Measurements from ENCODE around the gene PCDHGC4. TPM values are rescaled to one million over a fixed set of nuclear protein-coding genes. Genes with fewer than 3 reads are reported as not detected.

Gene PCDHGC4
- total and polyA plus RNA-seq, 2 of the 13 experiments (the other 11 are each of a cell fraction or from before 2014, with no cell fraction given) = 0.07 TPM; not detected in 1

DNA sequence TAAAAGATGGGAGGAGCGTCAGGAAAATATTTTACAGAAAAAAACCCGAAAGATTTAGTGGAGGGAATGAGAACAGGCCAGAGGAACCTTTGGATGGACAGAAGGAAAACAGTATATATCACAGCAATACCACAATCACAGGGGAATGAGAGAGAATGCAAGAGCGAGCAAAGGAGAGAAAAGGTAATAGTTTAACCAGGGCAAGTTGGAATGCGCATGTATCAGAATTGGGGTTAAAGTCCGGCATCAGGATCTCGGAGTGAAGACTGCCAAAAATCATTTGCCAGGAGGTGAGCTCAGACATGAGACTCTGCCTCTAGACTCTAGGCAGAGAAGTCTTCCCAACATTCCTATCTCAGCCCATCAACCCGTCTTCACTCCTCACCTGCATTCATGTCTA is 40.8 kb downstream of the PCDHGC4 start:
- H3K36me3 ChIP-seq (replicated peaks in 1 of 2; ENCODE audit: control insufficient read depth in 1 of 2, insufficient read depth in 2 of 2, low read length in 2 of 2) = peaks cover 35 to 78% of the 10 kb centered on the region in 2 experiments
- no peak overlapping the region for H3K9ac ChIP-seq (ENCODE audit: insufficient read depth, low read depth, low read length)
- H3K27ac ChIP-seq (ENCODE audit: extremely low read length, insufficient read depth, low read length) = peak overlapping the region; percentile 27
- WGBS (ENCODE audit: low lambda C conversion rate) = 69% methylated on average over 7 of the region's 7 CpGs
- H3K79me2 ChIP-seq (ENCODE audit: insufficient read depth, low read length) = no peaks in the 10 kb centered on the region
- no peak for FAIRE-seq
- ChIA-PET CTCF (ENCODE audit: low intra/inter-chr PET ratio, low total read pairs) (interaction anchor here (0.7 to 2.2 kb wide), 7 partner anchors 14 to 303 kb away, joined by 4 to 13 read pairs (median 6); partner anchors contain the start of genes PCDHB14, PCDHGA11 and PCDHGB4), POLR2A (interaction anchor here (0.6 kb wide), 1 partner anchor 496 kb away, joined by 3 read pairs; no protein-coding TSS in a partner anchor)
- DNase-seq (ENCODE audit: low spot score) = peak; percentile 13
- no peaks in the 10 kb centered on the region for H3K27me3 ChIP-seq (ENCODE audit: control insufficient read depth in 1 of 2, insufficient read depth in 2 of 2, low read length in 2 of 2)
- ATAC-seq = peak; percentile 9; the same call in 2 of the 3 replicates
- H2AFZ ChIP-seq (ENCODE audit: low read length) = no peak overlapping the region
- no peak overlapping the region for H3K4me3 ChIP-seq (replicated peaks in 1 of 3; ENCODE audit: insufficient read depth in 1 of 3, low read depth in 2 of 3, low read length in 3 of 3)
- in situ Hi-C loops (cut with HindIII; ENCODE audit: extremely low pct_ligation_motif_present, low pct_unique_long_range_greater_than_20kb) (loop anchor here (10.0 kb wide), 1 partner anchor 171 kb away; the partner anchor contains the start of genes PCDHGA4, PCDHGB1 and PCDHGB2), intact Hi-C loops (cut with micrococcal nuclease; ENCODE audit: unreplicated experiment) (loop anchor here (1.0 to 10.0 kb wide), 2 partner anchors 108 to 171 kb away; partner anchors contain the start of genes PCDHGA4, PCDHGB1, PCDHGB2 and PCDHGB7)
- TF ChIP-seq HDAC2 (CRISPR knock-in tag; IDR thresholded peaks at IDR 0.05) (no peak), ZNF782 (CRISPR knock-in tag; IDR thresholded peaks at IDR 0.05; ENCODE audit: borderline replicate concordance) (no peak), KAT8 (CRISPR knock-in tag; IDR thresholded peaks at IDR 0.05) (no peak), ZFX (CRISPR knock-in tag; IDR thresholded peaks at IDR 0.05; ENCODE audit: low read depth) (no peak), SCMH1 (CRISPR knock-in tag; IDR thresholded peaks at IDR 0.05; ENCODE audit: borderline replicate concordance) (no peak), STAG1 (CRISPR knock-in tag; IDR thresholded peaks at IDR 0.05) (no peak), ZNF333 (CRISPR knock-in tag; IDR thresholded peaks at IDR 0.05; ENCODE audit: borderline replicate concordance) (no peak)
- TF ChIP-seq, protein P1, sequence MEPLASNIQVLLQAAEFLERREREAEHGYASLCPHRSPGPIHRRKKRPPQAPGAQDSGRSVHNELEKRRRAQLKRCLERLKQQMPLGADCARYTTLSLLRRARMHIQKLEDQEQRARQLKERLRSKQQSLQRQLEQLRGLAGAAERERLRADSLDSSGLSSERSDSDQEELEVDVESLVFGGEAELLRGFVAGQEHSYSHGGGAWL (CRISPR knock-in tag; IDR thresholded peaks at IDR 0.05) = no peak
- TF ChIP-seq, protein P2, sequence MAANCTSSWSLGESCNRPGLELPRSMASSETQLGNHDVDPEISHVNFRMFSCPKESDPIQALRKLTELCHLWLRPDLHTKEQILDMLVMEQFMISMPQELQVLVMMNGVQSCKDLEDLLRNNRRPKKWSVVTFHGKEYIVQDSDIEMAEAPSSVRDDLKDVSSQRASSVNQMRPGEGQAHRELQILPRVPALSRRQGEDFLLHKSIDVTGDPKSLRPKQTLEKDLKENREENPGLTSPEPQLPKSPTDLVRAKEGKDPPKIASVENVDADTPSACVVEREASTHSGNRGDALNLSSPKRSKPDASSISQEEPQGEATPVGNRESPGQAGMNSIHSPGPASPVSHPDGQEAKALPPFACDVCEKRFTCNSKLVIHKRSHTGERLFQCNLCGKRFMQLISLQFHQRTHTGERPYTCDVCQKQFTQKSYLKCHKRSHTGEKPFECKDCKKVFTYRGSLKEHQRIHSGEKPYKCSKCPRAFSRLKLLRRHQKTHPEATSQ (CRISPR knock-in tag; IDR thresholded peaks at IDR 0.05; ENCODE audit: borderline replicate concordance) = no peak
- BruUV-seq (replicated peaks) = no TSS peak
- no peaks in the 10 kb centered on the region for H3K9me3 ChIP-seq (ENCODE audit: low read length)
- no peak overlapping the region for H3K4me2 ChIP-seq (ENCODE audit: low read depth, low read length)
- peaks cover 50% of the 10 kb centered on the region for H3K4me1 ChIP-seq (ENCODE audit: insufficient read depth, low read length)
- H4K20me1 ChIP-seq (ENCODE audit: insufficient read depth, low read length) = peaks cover 5% of the 10 kb centered on the region; the same call in 1 of the 2 replicates

Measured in HepG2 (cell line).